ENCODE results near the gene PPP1CB. TPM values are rescaled to one million over a fixed set of nuclear protein-coding genes. Genes with fewer than 3 reads are reported as not detected.
A peak's percentile ranks its signal among the peaks of the same experiment; 100 is the strongest.

The PPP1CB gene
- 100 to 1,000 TPM; 174 to 183 TPM for total RNA-seq

- H3K4me3 Mint-ChIP-seq, result peak within 1 kb of the TSS; percentile 87
- peak within 1 kb of the TSS; percentile 97 for H3K27ac Mint-ChIP-seq
- H3K4me1 Mint-ChIP-seq (ENCODE audit: low read depth), result peaks cover 50% of the 10 kb centered on the region
- H3K27me3 Mint-ChIP-seq (ENCODE audit: low read depth), result no peaks in the 10 kb centered on the region
- peaks cover 17% of the 10 kb centered on the region for H3K36me3 Mint-ChIP-seq (ENCODE audit: low read depth)
- ATAC-seq, result peak; percentile 86
- H3K9me3 Mint-ChIP-seq (ENCODE audit: insufficient read depth), result no peaks in the 10 kb centered on the region
- peak; percentile 95 for DNase-seq
- CTCF ChIA-PET, result interaction anchor here (0.8 to 13.3 kb wide), 10 partner anchors 11 to 184 kb away, joined by 3 to 224 read pairs (median 4); no protein-coding TSS in a partner anchor
- POLR2A ChIA-PET, result interaction anchor here (0.5 to 2.1 kb wide), 27 partner anchors 10 to 359 kb away, joined by 3 to 15 read pairs (median 4); partner anchors contain the start of gene FOSL2
Observed at GRCh38 chr2:28751252-28751955, at the start of gene PPP1CB. TSS of gene PPP1CB (plus strand) at chr2:28751830. CDS start at chr2:28752125, 295 bp downstream.

- Mint-ChIP-seq H3K27me3 (ENCODE audit: low read depth) (no peaks in the 10 kb centered on the region), H3K9me3 (ENCODE audit: insufficient read depth) (no peaks in the 10 kb centered on the region), H3K36me3 (ENCODE audit: low read depth) (no peaks in the 10 kb centered on the region), H3K4me1 (ENCODE audit: low read depth) (peaks cover 17% of the 10 kb centered on the region), H3K27ac (no peak overlapping the region), H3K4me3 (no peak overlapping the region)
- ATAC-seq, result no peak
- ChIA-PET CTCF (no interaction called here), POLR2A (interaction anchor here (0.9 kb wide), 1 partner anchor 47 kb away, joined by 3 read pairs; no protein-coding TSS in a partner anchor)
- DNase-seq, result no peak
Observed at GRCh38 chr2:28702415-28702861, 49.2 kb upstream of the PPP1CB start.

DNA sequence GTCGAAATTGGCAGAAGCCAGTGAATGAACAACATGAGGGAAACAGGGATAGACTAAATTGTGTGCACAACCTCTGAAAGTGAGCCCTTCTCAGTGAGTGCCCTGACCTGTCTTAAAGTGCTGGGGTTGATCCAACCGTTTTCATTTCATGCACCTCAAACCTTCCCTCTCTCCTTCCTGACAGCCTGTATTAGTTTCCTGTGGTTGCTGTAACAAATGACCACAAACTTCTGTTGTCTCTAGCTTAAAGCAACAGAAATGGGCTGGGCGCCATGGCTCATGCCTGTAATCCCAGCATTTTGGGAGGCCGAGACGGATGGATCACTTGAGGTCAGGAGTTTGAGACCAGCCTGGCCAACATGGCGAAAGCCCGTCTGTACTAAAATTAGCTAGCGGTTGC is 48.8 kb upstream of the PPP1CB start:
- DNase-seq (no peak), ATAC-seq (no peak)
- no peak overlapping the region for H3K27ac Mint-ChIP-seq
- no peak overlapping the region for H3K4me3 Mint-ChIP-seq
- H3K9me3 Mint-ChIP-seq (ENCODE audit: insufficient read depth), result no peaks in the 10 kb centered on the region
- ChIA-PET CTCF (no interaction called here), POLR2A (interaction anchor here (0.9 kb wide), 1 partner anchor 47 kb away, joined by 3 read pairs; no protein-coding TSS in a partner anchor)
- peaks cover 17% of the 10 kb centered on the region for H3K4me1 Mint-ChIP-seq (ENCODE audit: low read depth)
- no peaks in the 10 kb centered on the region for H3K27me3 Mint-ChIP-seq (ENCODE audit: low read depth)
- no peaks in the 10 kb centered on the region for H3K36me3 Mint-ChIP-seq (ENCODE audit: low read depth)

- no peak overlapping the region for H3K27ac Mint-ChIP-seq
- peaks cover 17% of the 10 kb centered on the region for H3K4me1 Mint-ChIP-seq (ENCODE audit: low read depth)
- H3K9me3 Mint-ChIP-seq (ENCODE audit: insufficient read depth), result no peaks in the 10 kb centered on the region
- ChIA-PET CTCF (no interaction called here), POLR2A (no interaction called here)
- DNase-seq (no peak), ATAC-seq (no peak)
- no peaks in the 10 kb centered on the region for H3K36me3 Mint-ChIP-seq (ENCODE audit: low read depth)
- no peak overlapping the region for H3K4me3 Mint-ChIP-seq
- no peaks in the 10 kb centered on the region for H3K27me3 Mint-ChIP-seq (ENCODE audit: low read depth)
Observed at GRCh38 chr2:28704621-28705020, 47.0 kb upstream of the PPP1CB start.

GRCh38 chr2:28705751-28706440 is 45.7 kb upstream of the PPP1CB start:
- Mint-ChIP-seq H3K36me3 (ENCODE audit: low read depth) (no peaks in the 10 kb centered on the region), H3K9me3 (ENCODE audit: insufficient read depth) (no peaks in the 10 kb centered on the region), H3K4me3 (no peak overlapping the region), H3K27me3 (ENCODE audit: low read depth) (no peaks in the 10 kb centered on the region), H3K27ac (no peak overlapping the region), H3K4me1 (ENCODE audit: low read depth) (peaks cover 17% of the 10 kb centered on the region)
- DNase-seq (no peak), ATAC-seq (no peak)
- POLR2A ChIA-PET, result interaction anchor here (0.5 kb wide), 1 partner anchor 868 kb away, joined by 3 read pairs; no protein-coding TSS in a partner anchor
- CTCF ChIA-PET, result no interaction called here

DNA sequence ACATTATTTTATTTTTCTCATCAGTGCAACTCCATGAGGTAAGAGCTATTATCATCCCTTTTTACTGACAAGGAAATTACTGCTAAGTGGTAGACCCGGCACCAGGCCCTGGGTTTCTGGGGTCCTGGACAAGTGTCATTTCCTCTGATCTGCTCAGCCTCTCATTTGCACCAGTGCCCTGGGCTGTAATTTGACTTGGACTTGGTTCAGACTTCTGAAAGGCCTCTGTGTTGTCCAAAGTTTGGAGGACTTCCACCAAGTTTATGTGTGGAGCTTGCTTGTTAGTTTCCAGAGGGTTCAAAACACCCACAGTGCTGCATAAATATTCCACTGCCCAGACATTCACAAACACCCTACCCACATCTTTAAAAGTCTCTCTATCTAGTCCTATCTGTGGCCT is 44.0 kb upstream of the PPP1CB start:
- ChIA-PET POLR2A (no interaction called here), CTCF (no interaction called here)
- no peaks in the 10 kb centered on the region for H3K36me3 Mint-ChIP-seq (ENCODE audit: low read depth)
- DNase-seq (no peak), ATAC-seq (no peak)
- H3K27me3 Mint-ChIP-seq (ENCODE audit: low read depth), result no peaks in the 10 kb centered on the region
- H3K9me3 Mint-ChIP-seq (ENCODE audit: insufficient read depth), result no peaks in the 10 kb centered on the region
- H3K4me3 Mint-ChIP-seq, result no peak overlapping the region
- peaks cover 12% of the 10 kb centered on the region for H3K4me1 Mint-ChIP-seq (ENCODE audit: low read depth)
- no peak overlapping the region for H3K27ac Mint-ChIP-seq

- ChIA-PET CTCF (interaction anchor here (0.7 to 1.2 kb wide), 2 partner anchors 114 to 115 kb away, joined by 3 to 4 read pairs; no protein-coding TSS in a partner anchor), POLR2A (interaction anchor here (0.5 kb wide), 1 partner anchor 33 kb away, joined by 3 read pairs; no protein-coding TSS in a partner anchor)
- H3K4me1 Mint-ChIP-seq (ENCODE audit: low read depth), result peaks cover 9% of the 10 kb centered on the region
- no peaks in the 10 kb centered on the region for H3K9me3 Mint-ChIP-seq (ENCODE audit: insufficient read depth)
- H3K27ac Mint-ChIP-seq, result no peak overlapping the region
- ATAC-seq, result no peak
- no peak overlapping the region for H3K4me3 Mint-ChIP-seq
- DNase-seq, result no peak
- no peaks in the 10 kb centered on the region for H3K36me3 Mint-ChIP-seq (ENCODE audit: low read depth)
- H3K27me3 Mint-ChIP-seq (ENCODE audit: low read depth), result no peaks in the 10 kb centered on the region
Observed at GRCh38 chr2:28709101-28709500, 42.5 kb upstream of the PPP1CB start.

- ChIA-PET CTCF (interaction anchor here (0.6 kb wide), 1 partner anchor 102 kb away, joined by 3 read pairs; no protein-coding TSS in a partner anchor), POLR2A (no interaction called here)
- H3K9me3 Mint-ChIP-seq (ENCODE audit: insufficient read depth), result no peaks in the 10 kb centered on the region
Observed at GRCh38 chr2:28710545-28710944, 41.1 kb upstream of the PPP1CB start.

DNA sequence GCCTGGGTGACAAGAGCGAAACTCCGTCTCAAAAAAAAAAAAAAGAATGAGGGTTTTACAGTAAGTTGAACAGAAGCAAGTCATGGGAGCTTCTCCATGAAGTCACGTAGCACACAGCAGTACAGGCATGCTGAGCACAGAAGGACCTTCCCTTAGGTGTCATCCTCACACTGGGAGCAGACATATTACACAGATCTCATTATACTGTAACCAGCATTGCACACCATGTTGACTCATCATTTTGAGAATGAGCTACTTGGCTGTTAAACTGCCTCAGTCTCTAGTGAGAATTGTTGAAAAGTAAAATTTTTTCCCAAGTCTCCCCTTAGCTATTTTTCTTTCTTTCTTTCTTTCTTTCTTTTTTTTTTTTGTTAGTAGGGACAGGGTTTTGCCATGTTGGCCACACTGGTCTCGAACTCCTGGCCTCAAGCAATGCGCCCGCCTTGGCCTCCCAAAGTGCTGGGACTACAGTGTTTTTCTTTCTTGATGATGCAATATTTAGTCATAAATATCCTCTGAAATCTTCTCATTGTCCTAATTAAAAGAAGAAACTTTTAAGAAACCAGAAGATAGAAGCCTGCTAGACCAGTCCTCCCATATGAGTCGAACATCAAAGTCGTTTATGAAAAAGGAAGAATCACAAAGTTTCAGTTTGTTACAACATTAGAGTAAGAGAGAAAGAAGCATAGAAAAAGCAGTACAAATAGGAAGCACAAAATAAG is 37.9 kb upstream of the PPP1CB start:
- no peaks in the 10 kb centered on the region for H3K36me3 Mint-ChIP-seq (ENCODE audit: low read depth)
- ATAC-seq (no peak), DNase-seq (no peak)
- H3K27ac Mint-ChIP-seq, result no peak overlapping the region
- CTCF ChIA-PET, result no interaction called here
- no peak overlapping the region for H3K4me3 Mint-ChIP-seq
- H3K27me3 Mint-ChIP-seq (ENCODE audit: low read depth), result no peaks in the 10 kb centered on the region
- H3K9me3 Mint-ChIP-seq (ENCODE audit: insufficient read depth), result no peaks in the 10 kb centered on the region
- POLR2A ChIA-PET, result no interaction called here
- H3K4me1 Mint-ChIP-seq (ENCODE audit: low read depth), result peaks cover 5% of the 10 kb centered on the region

More at GRCh38 chr2:28710545-28710944, 41.1 kb upstream of the PPP1CB start:
- ATAC-seq (no peak), DNase-seq (no peak)
- H3K27ac Mint-ChIP-seq, result no peak overlapping the region
- H3K4me1 Mint-ChIP-seq (ENCODE audit: low read depth), result peaks cover 3% of the 10 kb centered on the region
- H3K27me3 Mint-ChIP-seq (ENCODE audit: low read depth), result no peaks in the 10 kb centered on the region
- no peak overlapping the region for H3K4me3 Mint-ChIP-seq
- H3K36me3 Mint-ChIP-seq (ENCODE audit: low read depth), result no peaks in the 10 kb centered on the region

- no peaks in the 10 kb centered on the region for H3K36me3 Mint-ChIP-seq (ENCODE audit: low read depth)
- H3K4me1 Mint-ChIP-seq (ENCODE audit: low read depth), result peaks cover 5% of the 10 kb centered on the region
- no peaks in the 10 kb centered on the region for H3K27me3 Mint-ChIP-seq (ENCODE audit: low read depth)
- no peak overlapping the region for H3K4me3 Mint-ChIP-seq
- POLR2A ChIA-PET, result interaction anchor here (1.3 kb wide), 1 partner anchor 35 kb away, joined by 6 read pairs; the partner anchor contains the start of gene PPP1CB
- H3K27ac Mint-ChIP-seq, result no peak overlapping the region
- ATAC-seq (no peak), DNase-seq (no peak)
- CTCF ChIA-PET, result no interaction called here
- H3K9me3 Mint-ChIP-seq (ENCODE audit: insufficient read depth), result no peaks in the 10 kb centered on the region
Observed at GRCh38 chr2:28716265-28716865, 35.3 kb upstream of the PPP1CB start.

- no peaks in the 10 kb centered on the region for H3K36me3 Mint-ChIP-seq (ENCODE audit: low read depth)
- DNase-seq (no peak), ATAC-seq (no peak)
- H3K4me3 Mint-ChIP-seq, result no peak overlapping the region
- H3K9me3 Mint-ChIP-seq (ENCODE audit: insufficient read depth), result no peaks in the 10 kb centered on the region
- CTCF ChIA-PET, result no interaction called here
- no peak overlapping the region for H3K27ac Mint-ChIP-seq
- POLR2A ChIA-PET, result interaction anchor here (1.3 kb wide), 1 partner anchor 34 kb away, joined by 6 read pairs; the partner anchor contains the start of gene PPP1CB
- H3K4me1 Mint-ChIP-seq (ENCODE audit: low read depth), result peaks cover 5% of the 10 kb centered on the region
- no peaks in the 10 kb centered on the region for H3K27me3 Mint-ChIP-seq (ENCODE audit: low read depth)
Observed at GRCh38 chr2:28717339-28717758, 34.3 kb upstream of the PPP1CB start.
